H1 (cell line): Measurements from ENCODE around the gene PIK3R6. TPM values are rescaled to one million over a fixed set of nuclear protein-coding genes. Genes with fewer than 3 reads are reported as not detected.

ENCODE experiments used
- CBX8 ChIP-seq: fragments of 300-800, 300-1000 bp; sonication (generic); IDR thresholded peaks from 2 replicates; pipeline ENCODE4 v1.7.1; 2016; ENCODE audit warnings: low read depth, low read length, borderline replicate concordance
- CTBP2 ChIP-seq: IDR thresholded peaks from 2 replicates; pipeline ENCODE4 v1.7.0; 2011; ENCODE audit warnings: borderline replicate concordance, mild to moderate bottlenecking, moderate library complexity, mixed read lengths, low read length; ENCODE audit not compliant: insufficient read depth, insufficient read length
- GTF2F1 ChIP-seq: IDR thresholded peaks from 2 replicates; pipeline ENCODE4 v1.6.1; 2012; ENCODE audit warnings: low read depth, low read length, improper control_type of control experiment, borderline replicate concordance
- KDM4A ChIP-seq: IDR thresholded peaks from one replicate; pipeline ENCODE4 v1.7.1; 2012; ENCODE audit warnings: low read depth, mild to moderate bottlenecking, moderate library complexity, low read length, inconsistent platforms; ENCODE audit not compliant: severe bottlenecking
- RNF2 ChIP-seq: fragments of 200-900, 300-1000 bp; sonication (generic); IDR thresholded peaks from 2 replicates; pipeline ENCODE4 v1.7.1; 2016; ENCODE audit warnings: borderline replicate concordance, low read depth, mild to moderate bottlenecking, antibody characterized with exemption, low read length; ENCODE audit not compliant: poor library complexity, severe bottlenecking; ENCODE audit errors: missing control alignments
- SUZ12 ChIP-seq: fragments of 200-600 bp; sonication (generic); IDR thresholded peaks from 2 replicates; pipeline ENCODE4 v1.6.1; 2012; ENCODE audit warnings: mild to moderate bottlenecking, inconsistent platforms, low read length, moderate library complexity, mixed read lengths
- TCF12 ChIP-seq: IDR thresholded peaks from 2 replicates; pipeline ENCODE4 v1.6.1; 2011; ENCODE audit warnings: low read depth, mild to moderate bottlenecking, low read length
- YY1 ChIP-seq: IDR thresholded peaks from 2 replicates; pipeline ENCODE4 v1.6.1; 2011; ENCODE audit warnings: low read depth, mild to moderate bottlenecking, low read length
- polyA plus RNA-seq, 7 experiments: library from polyadenylated mRNA; depleted of rRNA in 3 of 7; stranded (reverse) in 5 of 7; unstranded in 2 of 7; fragments of >200 nt in 5 of 7; fragments of 200-250 nt in 2 of 7; gene quantifications; 1 replicate in 5 of 7; 2 replicates in 1 of 7; 4 replicates in 1 of 7; pipeline versions ENCODE4 v1.2.1 to v1.2.3, GENCODE V29; 2011 to 2013; ENCODE audit warnings: missing spikeins in 2 of 7, mixed read lengths in 2 of 7
- total RNA-seq: library from RNA; stranded (reverse); fragmentation: NEBNext Ultra II Directional; extraction: Animal tissue kit (Norgen Biotek cat#: 25700); gene quantifications from 2 replicates; pipeline ENCODE4 v1.2.1, GENCODE V29; 2021

PIK3R6 gene
- total and polyA plus RNA-seq, 2 of the 8 experiments (the other 6 are each of a cell fraction or from before 2014, with no cell fraction given) = 0.24 to 1.2 TPM

- no peak for TF ChIP-seq RNF2
- TF ChIP-seq GTF2F1 = no peak
- TF ChIP-seq CTBP2 = no peak
- no peak for TF ChIP-seq SUZ12
- no peak for TF ChIP-seq TCF12
- no peak for TF ChIP-seq YY1
- TF ChIP-seq CBX8 = no peak
- no peak for TF ChIP-seq KDM4A
- TF ChIP-seq, all 59 proteins: peak for 0
Measured at GRCh38 chr17:8844229-8845218, 22.9 kb downstream of the PIK3R6 start (continued).
